IMR-90 (cell line): ENCODE measurements around the gene MCRS1. TPM values are rescaled to one million over a fixed set of nuclear protein-coding genes. Genes with fewer than 3 reads are reported as not detected.

Experiments
- ATAC-seq: fragments of 200-7000 bp; cut with Tn5 transposase; 2 replicates; pipeline ENCODE4 v1.9.1; 2020; ENCODE audit warnings: low read depth, mild to moderate bottlenecking, moderate library complexity
- BruUV-seq: library from RNA; stranded (reverse); fragments of 400-500 nt; replicated peaks from 2 replicates; lab custom pipeline; 2021; lab: Mats Ljungman, UMichigan
- CTCF ChIA-PET: fragments of 300-600 bp; formaldehyde crosslinking; extraction: SDS; loops from one replicate; lab custom pipeline; 2021; ENCODE audit warnings: antibody characterized with exemption; lab: Yijun Ruan, JAX
- POLR2A ChIA-PET: fragments of 300-600 bp; sonication (Branson Sonifier 250); formaldehyde crosslinking; loops from one replicate; lab custom pipeline; 2022; ENCODE audit warnings: antibody characterized with exemption; ENCODE audit not compliant: unreplicated experiment; lab: Charles Lee
- DNase-seq: peaks from one replicate; pipeline ENCODE4 v3.0.0; 2013
- H2AFZ ChIP-seq: replicated peaks from 2 replicates; pipeline ENCODE3; 2013; ENCODE audit warnings: low read length, mild to moderate bottlenecking; ENCODE audit not compliant: poor library complexity
- H2AK5ac ChIP-seq: 2 replicates; pipeline ENCODE4 v1.6.1; 2013; ENCODE audit warnings: low read depth, low read length, inconsistent platforms
- H2AK9ac ChIP-seq: replicated peaks from 2 replicates; pipeline ENCODE3; 2013; ENCODE audit warnings: mild to moderate bottlenecking, low read depth, low read length, moderate library complexity; ENCODE audit not compliant: poor library complexity
- H2BK120ac ChIP-seq: 2 replicates; pipeline ENCODE4 v1.6.1; 2013; ENCODE audit warnings: low read depth, low read length, inconsistent platforms
- H2BK15ac ChIP-seq: 3 replicates; pipeline ENCODE4 v1.6.1; 2013; ENCODE audit warnings: low read depth, low read length, inconsistent platforms
- H2BK20ac ChIP-seq: 2 replicates; pipeline ENCODE4 v1.6.1; 2013; ENCODE audit warnings: low read depth, mild to moderate bottlenecking, inconsistent platforms, low read length, moderate library complexity
- H2BK5ac ChIP-seq: 2 replicates; pipeline ENCODE4 v1.6.1; 2013; ENCODE audit warnings: mild to moderate bottlenecking, low read depth, low read length, inconsistent platforms; ENCODE audit not compliant: poor library complexity, severe bottlenecking
- H3K14ac ChIP-seq: replicated peaks from 2 replicates; pipeline ENCODE4 v1.6.1; 2013; ENCODE audit warnings: low read depth, low read length, inconsistent platforms
- H3K18ac ChIP-seq: 2 replicates; pipeline ENCODE4 v1.6.1; 2013; ENCODE audit warnings: low read depth, low read length, control low read depth
- H3K23ac ChIP-seq: 2 replicates; pipeline ENCODE4 v1.6.1; 2013; ENCODE audit warnings: low read depth, low read length, inconsistent platforms
- H3K27ac ChIP-seq: 2 replicates; pipeline ENCODE4 v1.5.1; 2013; ENCODE audit warnings: mild to moderate bottlenecking, control low read depth, low read length; ENCODE audit not compliant: insufficient read depth
- H3K27me3 ChIP-seq: 2 replicates; pipeline ENCODE4 v1.6.1; 2013; ENCODE audit warnings: low read length; ENCODE audit not compliant: control insufficient read depth, insufficient read depth
- H3K36me3 ChIP-seq: 2 replicates; pipeline ENCODE4 v1.6.1; 2013; ENCODE audit warnings: low read length, mixed read lengths; ENCODE audit not compliant: control insufficient read depth, insufficient read depth
- H3K4ac ChIP-seq: 2 replicates; pipeline ENCODE4 v1.6.1; 2013; ENCODE audit warnings: low read depth, low read length, inconsistent platforms
- H3K4me1 ChIP-seq: 2 replicates; pipeline ENCODE4 v1.6.1; 2013; ENCODE audit warnings: low read length, mixed read lengths; ENCODE audit not compliant: control insufficient read depth, insufficient read depth
- H3K4me2 ChIP-seq: 2 replicates; pipeline ENCODE4 v1.6.1; 2013; ENCODE audit warnings: low read depth, mild to moderate bottlenecking, control low read depth, low read length, moderate library complexity
- H3K4me3 ChIP-seq: 2 replicates; pipeline ENCODE4 v1.5.1; 2013; ENCODE audit warnings: low read depth, mild to moderate bottlenecking, control low read depth, low read length, moderate library complexity; ENCODE audit not compliant: insufficient read depth
- H3K56ac ChIP-seq: 2 replicates; pipeline ENCODE4 v1.6.1; 2013; ENCODE audit warnings: low read length, inconsistent platforms; ENCODE audit not compliant: insufficient read depth; ENCODE audit errors: extremely low read depth
- H3K79me1 ChIP-seq, 2 experiments: 2 replicates each; pipeline ENCODE4 v1.6.1; 2013; ENCODE audit warnings: low read length in 2 of 2, inconsistent platforms in 1 of 2, low read depth in 1 of 2
- H3K9ac ChIP-seq: 2 replicates; pipeline ENCODE4 v1.6.1; 2013; ENCODE audit warnings: low read depth, low read length, control low read depth
- H3K9me1 ChIP-seq: 2 replicates; pipeline ENCODE4 v1.6.1; 2013; ENCODE audit warnings: low read length, inconsistent platforms; ENCODE audit not compliant: insufficient read depth
- H3K9me3 ChIP-seq: 2 replicates; pipeline ENCODE4 v1.6.1; 2013; ENCODE audit warnings: low read length; ENCODE audit not compliant: control insufficient read depth, insufficient read depth
- H4K20me1 ChIP-seq: 2 replicates; pipeline ENCODE4 v1.6.1; 2013; ENCODE audit warnings: low read length, inconsistent platforms; ENCODE audit not compliant: insufficient read depth
- H4K5ac ChIP-seq: 2 replicates; pipeline ENCODE4 v1.6.1; 2013; ENCODE audit warnings: mild to moderate bottlenecking, low read depth, low read length, control low read depth
- H4K8ac ChIP-seq, 2 experiments: 2 replicates each; pipeline ENCODE4 v1.6.1; 2013; ENCODE audit warnings: low read depth in 2 of 2, low read length in 2 of 2, control low read depth in 1 of 2, inconsistent platforms in 1 of 2
- H4K91ac ChIP-seq: 2 replicates; pipeline ENCODE4 v1.6.1; 2013; ENCODE audit warnings: low read depth, low read length, inconsistent platforms; ENCODE audit not compliant: insufficient read depth
- FOS ChIP-seq: fragments of 150-350 bp; IDR thresholded peaks from 2 replicates; pipeline ENCODE4 v1.6.1; 2016; ENCODE audit warnings: low read depth, low read length
- MXI1 ChIP-seq: IDR thresholded peaks from 2 replicates; pipeline ENCODE4 v1.6.1; 2012; ENCODE audit warnings: low read depth, mild to moderate bottlenecking, low read length, moderate library complexity, borderline replicate concordance
- RAD21 ChIP-seq: IDR thresholded peaks from 2 replicates; pipeline ENCODE4 v1.6.1; 2012; ENCODE audit warnings: low read length, improper control_type of control experiment
- SMC3 ChIP-seq: fragments of 150-350 bp; IDR thresholded peaks from 2 replicates; pipeline ENCODE4 v1.6.1; 2016; ENCODE audit warnings: low read depth, mild to moderate bottlenecking, antibody characterized with exemption, low read length, moderate library complexity
- WGBS, 2 experiments: methylation state at CpG; one replicate each; pipeline versions ENCODE4 v1.1.5 to v1.1.7; 2013; ENCODE audit warnings: missing lambda C conversion rate in 2 of 2; ENCODE audit not compliant: insufficient read length in 1 of 2; ENCODE audit errors: extremely low coverage in 2 of 2; 5-methylcytosine and 5-hydroxymethylcytosine counted together
- dilution Hi-C: fragments of 300-500 bp; cut with HindIII; formaldehyde crosslinking; loops from one replicate; pipeline ENCODE4 v1.14.3; 2018; ENCODE audit warnings: low sequenced_read_pairs; ENCODE audit not compliant: unreplicated experiment
- in situ Hi-C: fragments of 300-500 bp; cut with MboI; formaldehyde crosslinking; loops from 3 replicates; pipeline ENCODE4 v1.14.3; 2019; ENCODE audit warnings: low sequenced_read_pairs, inconsistent platforms, mixed read lengths
- intact Hi-C: fragments of 100-400 bp; cut with micrococcal nuclease; formaldehyde crosslinking; loops from 2 replicates; pipeline ENCODE4 v1.10.0; 2022
- polyA plus RNA-seq, 3 experiments: library from polyadenylated mRNA; depleted of rRNA; stranded (reverse); fragments of >200 nt; gene quantifications; 2 replicates each; pipeline ENCODE4 v1.2.3, GENCODE V29; 2012; ENCODE audit warnings: low replicate concordance in 1 of 3
- total RNA-seq: library from RNA; depleted of rRNA; stranded (reverse); fragments of >200 nt; gene quantifications from 2 replicates; pipeline ENCODE4 v1.2.3, GENCODE V29; 2012
- TF ChIP-seq, protein P1 (sequence below): fragments of 150-350 bp; IDR thresholded peaks from 2 replicates; pipeline ENCODE4 v1.6.1; 2016; ENCODE audit warnings: low read depth, mild to moderate bottlenecking, low read length, moderate library complexity, borderline replicate concordance
- TF ChIP-seq, protein P2 (sequence below): fragments of 150-350 bp; IDR thresholded peaks from 2 replicates; pipeline ENCODE4 v1.6.1; 2017; ENCODE audit warnings: mild to moderate bottlenecking, antibody characterized with exemption, low read length, low read depth

MCRS1 gene
- total and polyA plus RNA-seq, 2 of the 4 experiments (the other 2 are of a cell fraction), result 72.9 to 73.2 TPM

DNA sequence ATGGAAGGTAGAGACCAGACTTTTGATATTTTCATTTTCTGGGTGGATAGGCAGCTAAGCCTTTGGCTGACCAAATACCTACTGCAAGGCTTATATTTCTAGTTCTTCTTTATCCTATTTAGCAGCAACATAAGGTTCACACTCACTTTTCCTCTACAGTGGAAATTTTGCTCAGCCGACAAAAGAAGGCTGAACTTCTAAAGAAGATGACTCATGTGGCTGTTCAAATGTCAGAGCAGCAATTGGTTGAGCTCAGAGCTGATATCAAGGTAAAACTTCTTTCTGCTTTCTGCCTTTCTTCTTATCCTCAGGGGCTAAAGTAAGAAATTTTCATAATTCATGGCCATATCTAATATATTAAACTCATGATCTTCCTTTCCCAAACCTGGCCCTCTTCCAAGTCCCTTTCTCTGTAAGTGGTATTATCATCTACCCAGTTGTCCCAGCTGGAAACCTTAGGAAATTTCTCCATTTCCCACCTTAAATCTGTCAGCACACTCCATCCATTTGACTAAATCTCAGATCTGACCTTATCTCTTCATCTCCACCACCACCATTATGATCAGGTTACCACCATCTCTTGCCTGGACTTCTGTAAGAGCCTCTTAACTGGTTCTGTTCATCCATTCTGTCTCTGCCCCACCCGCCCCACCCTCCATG is 48.9 kb downstream of the MCRS1 start:
- in situ Hi-C loops (no loop called here), intact Hi-C loops (no loop called here)

More for the DNA sequence above, 48.9 kb downstream of the MCRS1 start:
- H2AFZ ChIP-seq, result no peak overlapping the region
- no peak overlapping the region for H3K4ac ChIP-seq
- H4K91ac ChIP-seq, result no peak overlapping the region
- H4K8ac ChIP-seq, result no peak overlapping the region
- WGBS, 2 experiments, result no CpG with 5 or more reads among the region's 2 CpGs
- no peak overlapping the region for H3K9ac ChIP-seq
- H3K23ac ChIP-seq, result no peak overlapping the region
- H2AK9ac ChIP-seq, result no peak overlapping the region
- no peak overlapping the region for H4K5ac ChIP-seq
- BruUV-seq, result no TSS peak
- TF ChIP-seq, protein P1, sequence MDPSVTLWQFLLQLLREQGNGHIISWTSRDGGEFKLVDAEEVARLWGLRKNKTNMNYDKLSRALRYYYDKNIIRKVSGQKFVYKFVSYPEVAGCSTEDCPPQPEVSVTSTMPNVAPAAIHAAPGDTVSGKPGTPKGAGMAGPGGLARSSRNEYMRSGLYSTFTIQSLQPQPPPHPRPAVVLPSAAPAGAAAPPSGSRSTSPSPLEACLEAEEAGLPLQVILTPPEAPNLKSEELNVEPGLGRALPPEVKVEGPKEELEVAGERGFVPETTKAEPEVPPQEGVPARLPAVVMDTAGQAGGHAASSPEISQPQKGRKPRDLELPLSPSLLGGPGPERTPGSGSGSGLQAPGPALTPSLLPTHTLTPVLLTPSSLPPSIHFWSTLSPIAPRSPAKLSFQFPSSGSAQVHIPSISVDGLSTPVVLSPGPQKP, result no peak
- no peak for TF ChIP-seq RAD21
- peak; percentile 22; the same call in 1 of the 2 replicates for TF ChIP-seq FOS
- no peak for TF ChIP-seq MXI1
- TF ChIP-seq, protein P2, sequence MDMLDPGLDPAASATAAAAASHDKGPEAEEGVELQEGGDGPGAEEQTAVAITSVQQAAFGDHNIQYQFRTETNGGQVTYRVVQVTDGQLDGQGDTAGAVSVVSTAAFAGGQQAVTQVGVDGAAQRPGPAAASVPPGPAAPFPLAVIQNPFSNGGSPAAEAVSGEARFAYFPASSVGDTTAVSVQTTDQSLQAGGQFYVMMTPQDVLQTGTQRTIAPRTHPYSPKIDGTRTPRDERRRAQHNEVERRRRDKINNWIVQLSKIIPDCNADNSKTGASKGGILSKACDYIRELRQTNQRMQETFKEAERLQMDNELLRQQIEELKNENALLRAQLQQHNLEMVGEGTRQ, result no peak
- no peak for TF ChIP-seq SMC3
- H3K27ac ChIP-seq, result no peak overlapping the region
- no peak overlapping the region for H2BK15ac ChIP-seq
- peaks cover 3% of the 10 kb centered on the region for H3K4me1 ChIP-seq
- no peak overlapping the region for H3K14ac ChIP-seq
- peak; percentile 43 for ATAC-seq
- no peak overlapping the region for H3K18ac ChIP-seq
- no peak overlapping the region for H3K4me3 ChIP-seq
- H4K20me1 ChIP-seq, result no peaks in the 10 kb centered on the region
- H3K36me3 ChIP-seq, result peaks cover 18% of the 10 kb centered on the region
- H3K4me2 ChIP-seq, result no peak overlapping the region
- dilution Hi-C loops, result loop anchor here (25.0 kb wide), 1 partner anchor 157 kb away; the partner anchor contains the start of gene SPATS2
- H3K9me1 ChIP-seq, result peaks cover 2% of the 10 kb centered on the region; the same call in 1 of the 2 replicates
- no peak overlapping the region for H2AK5ac ChIP-seq
- no peak overlapping the region for H2BK5ac ChIP-seq
- H2BK20ac ChIP-seq, result no peak overlapping the region
- H3K9me3 ChIP-seq, result no peaks in the 10 kb centered on the region
- DNase-seq, result peak; percentile 62
- ChIA-PET POLR2A (no interaction called here), CTCF (interaction anchor here (0.6 to 3.4 kb wide), 2 partner anchors 79 to 161 kb away, joined by 3 to 25 read pairs; no protein-coding TSS in a partner anchor)
- no peak overlapping the region for H3K56ac ChIP-seq
- no peaks in the 10 kb centered on the region for H3K27me3 ChIP-seq
- no peak overlapping the region for H2BK120ac ChIP-seq
- H3K79me1 ChIP-seq, result peaks cover 0 to 4% of the 10 kb centered on the region in 2 experiments; a peak in 1 of 4 replicates
